Myocyte (in vitro differentiated cells): ENCODE results near the gene PPP2R2C. TPM values are rescaled to one million over a fixed set of nuclear protein-coding genes. Genes with fewer than 3 reads are reported as not detected.

ENCODE experiments used
- DNase-seq: peaks from one replicate; pipeline ENCODE4 v3.0.0-alpha.2; 2012; ENCODE audit warnings: low read depth
- total RNA-seq: library from RNA; depleted of rRNA; stranded (reverse); fragments of >200 nt; gene quantifications from 2 replicates; pipeline ENCODE4 v1.2.3, GENCODE V29; 2014

The PPP2R2C gene
- total RNA-seq, 1 donor from 2014 or later, result 0.29 TPM

DNA sequence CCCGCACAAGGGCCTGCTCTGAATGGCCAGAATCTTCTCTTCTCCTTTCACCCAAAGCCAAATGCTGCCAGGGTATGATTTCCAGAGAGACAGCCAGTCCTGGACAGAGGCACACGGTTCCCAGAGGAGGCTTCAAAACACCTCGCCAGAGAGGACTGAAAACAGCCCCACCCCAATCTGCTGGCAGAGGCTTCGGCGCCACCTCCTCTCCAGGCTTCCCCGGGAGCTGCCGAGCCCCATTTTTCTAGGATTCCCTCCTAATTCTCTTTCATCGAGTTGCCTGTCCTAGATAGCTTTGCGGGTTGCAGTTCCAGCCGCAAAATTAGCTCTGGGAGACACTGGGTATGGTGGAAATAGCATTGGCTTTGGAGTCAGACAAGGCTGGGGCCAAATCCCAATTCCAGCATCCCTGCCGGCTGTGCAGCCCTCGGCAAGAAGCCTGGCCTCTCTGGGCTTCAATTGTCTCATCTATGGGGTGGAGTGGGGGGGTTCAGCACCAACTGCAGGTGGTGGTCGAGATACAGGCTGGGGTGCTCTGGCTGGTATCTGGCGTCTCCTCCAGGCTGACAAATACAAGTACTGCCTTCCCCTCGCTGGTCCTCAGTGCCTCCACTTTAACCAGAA, 22.6 kb downstream of the PPP2R2C start:
- no peak for DNase-seq

DNA sequence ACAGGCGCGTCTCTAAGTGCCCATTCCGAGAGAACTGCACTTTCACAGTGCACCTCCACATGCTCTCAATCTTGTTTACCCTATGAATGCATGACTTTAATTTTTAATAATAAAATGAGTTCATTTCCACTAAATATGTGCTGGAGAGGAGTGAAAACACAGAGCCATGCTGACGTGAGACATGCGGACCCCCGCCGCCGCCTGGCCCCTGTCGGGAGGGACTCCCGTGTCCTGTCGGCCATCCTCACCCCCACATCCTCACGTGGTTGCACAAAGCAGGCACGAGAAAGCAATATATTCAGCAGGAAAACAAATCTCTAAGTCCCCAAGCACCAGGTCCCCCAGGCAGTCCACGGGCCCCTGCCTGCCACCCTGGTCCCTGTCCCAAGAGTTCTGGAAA, 23.1 kb downstream of the PPP2R2C start:
- DNase-seq, result no peak

- DNase-seq, result no peak
Observed at GRCh38 chr4:6448476-6449170, 23.8 kb downstream of the PPP2R2C start.

DNA sequence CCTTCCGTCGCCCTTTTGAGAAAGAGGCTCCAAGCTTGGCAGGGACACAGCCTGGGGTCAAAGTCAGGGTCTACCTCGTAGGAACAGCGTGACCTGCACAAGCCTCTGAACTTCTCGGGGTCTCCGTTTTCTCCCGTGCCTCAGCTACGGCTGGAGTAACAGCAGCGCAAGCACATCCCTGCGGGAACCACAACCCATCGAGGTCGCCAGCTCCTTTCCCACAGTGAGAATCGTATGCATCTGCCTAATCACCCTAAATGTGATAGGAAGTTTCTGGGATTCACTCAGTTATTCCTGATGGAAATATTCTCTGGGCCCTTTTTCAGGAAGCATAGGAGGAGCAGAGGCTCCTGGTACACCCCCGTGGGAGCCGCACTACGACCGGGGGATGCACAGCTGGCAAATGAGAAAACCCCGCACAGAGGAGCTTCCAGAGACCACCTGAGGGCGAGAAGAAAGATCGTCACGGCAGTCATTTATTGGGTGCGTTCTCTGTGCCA, 24.7 kb downstream of the PPP2R2C start:
- no peak for DNase-seq

DNA sequence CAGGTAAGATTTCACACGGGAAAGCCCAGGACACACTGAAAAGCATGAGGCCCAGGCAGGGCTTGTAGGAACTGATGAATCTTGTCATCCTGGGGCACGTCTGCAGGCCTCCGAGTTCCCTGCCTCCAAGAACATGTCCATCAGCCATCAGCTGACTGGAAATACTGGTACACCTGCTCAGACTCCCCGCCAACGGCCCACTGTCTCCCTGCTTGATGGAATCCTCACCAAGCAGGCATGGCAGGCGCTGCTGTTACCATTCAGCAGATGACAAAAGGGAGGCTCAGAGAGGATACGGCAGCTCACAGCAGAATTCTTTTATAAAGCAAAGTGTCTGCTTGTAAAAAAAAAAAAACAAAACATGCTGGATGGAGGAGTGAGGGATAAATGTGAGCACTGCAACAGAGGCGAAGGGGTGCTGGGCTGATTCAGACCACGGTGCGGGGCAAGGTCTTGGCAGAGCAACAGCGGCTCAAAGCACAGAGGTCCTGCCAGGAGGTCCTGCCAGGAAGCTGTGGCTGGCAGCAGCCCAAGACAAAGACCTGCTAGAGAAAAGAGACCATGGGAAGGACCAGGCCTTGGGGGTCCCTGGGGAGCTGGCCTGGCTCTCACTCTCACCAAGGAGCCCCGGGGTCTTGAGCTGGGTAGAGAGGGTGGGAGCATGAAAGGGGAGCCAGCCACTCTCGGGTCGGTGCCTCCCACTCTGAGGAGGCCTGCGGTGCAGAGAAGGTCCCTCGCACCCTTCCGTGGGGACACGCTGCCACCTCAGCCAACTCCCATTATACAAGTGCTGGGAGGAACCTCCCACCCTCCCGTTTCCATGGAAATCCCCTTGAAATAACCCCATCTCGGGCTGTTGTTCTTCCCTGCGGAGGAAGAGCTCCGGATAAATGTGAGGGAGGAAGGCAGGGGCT, 25.6 kb downstream of the PPP2R2C start:
- DNase-seq, result no peak

- no peak for DNase-seq
Observed at GRCh38 chr4:6446130-6446482, 26.3 kb downstream of the PPP2R2C start.

GRCh38 chr4:6445403-6446129, 26.8 kb downstream of the PPP2R2C start:
- DNase-seq, result no peak

- no peak for DNase-seq
Observed at GRCh38 chr4:6444582-6444981, 27.8 kb downstream of the PPP2R2C start.

DNA sequence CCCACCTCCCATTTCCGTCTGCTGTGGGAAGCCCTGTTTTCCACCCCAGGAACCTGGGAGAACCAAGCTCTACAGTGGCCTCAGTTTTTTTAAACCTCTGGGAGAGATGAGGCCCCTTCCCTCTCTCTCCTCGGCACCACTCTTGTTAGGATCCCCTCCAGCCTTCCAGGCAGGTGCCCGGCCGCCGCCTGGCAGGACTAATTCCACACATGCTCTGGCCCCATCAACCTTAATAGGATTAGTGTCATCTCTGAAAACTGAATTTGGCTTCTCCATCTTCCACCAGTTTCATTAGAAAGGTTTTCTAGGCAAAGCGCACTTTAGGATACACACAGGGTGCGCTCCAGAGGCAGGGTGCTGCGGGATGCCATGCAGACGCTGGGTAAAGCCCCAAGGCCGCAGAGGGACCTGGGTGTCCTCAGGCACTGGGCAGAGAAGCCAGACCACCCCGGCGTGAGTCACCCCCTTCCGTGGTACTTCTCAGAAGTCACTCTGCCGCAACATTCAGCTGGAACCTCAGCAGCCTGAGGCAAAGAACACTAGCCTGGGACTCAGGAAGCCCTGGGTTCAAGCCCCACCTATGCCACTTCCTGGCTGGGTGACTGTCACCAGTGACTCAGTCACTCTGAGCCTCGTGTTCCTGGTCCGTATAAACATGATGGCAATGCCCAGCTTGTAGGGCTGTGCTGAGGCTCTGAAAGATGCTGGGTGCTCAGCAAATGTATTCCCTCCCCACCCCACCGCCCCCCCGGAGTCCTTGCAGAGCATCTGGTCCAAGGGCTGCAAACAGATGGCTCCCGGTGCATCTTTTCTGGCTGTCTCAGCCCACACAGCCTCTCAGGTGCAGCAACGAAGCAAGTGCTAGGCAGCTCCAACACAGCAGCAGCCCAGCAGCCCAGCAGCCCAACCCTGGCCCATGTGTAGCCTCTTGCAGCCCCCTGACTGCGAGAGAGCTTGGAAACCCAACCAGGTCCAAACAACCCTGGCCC, 29.1 kb downstream of the PPP2R2C start:
- DNase-seq, result no peak

GRCh38 chr4:6442555-6442954, 29.9 kb downstream of the PPP2R2C start:
- DNase-seq, result no peak

DNA sequence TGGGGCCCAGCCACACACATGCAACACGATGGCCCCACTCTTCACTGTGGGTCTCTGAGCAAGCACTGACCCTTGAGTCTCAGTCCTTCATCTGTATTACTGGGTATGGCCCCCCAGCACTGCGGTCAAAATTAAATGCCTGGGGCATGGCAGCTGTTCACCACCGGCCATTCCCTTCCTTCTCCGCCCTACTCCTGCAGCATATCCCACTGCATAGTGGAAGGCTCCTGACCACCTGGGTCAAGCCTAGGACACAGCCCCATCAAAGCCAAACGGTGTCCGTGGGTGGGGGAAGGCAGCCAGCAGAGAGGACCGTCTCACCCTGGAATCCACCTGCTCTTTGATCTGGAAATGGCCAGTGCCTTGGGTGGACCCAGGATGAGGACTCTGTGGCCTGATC, 30.7 kb downstream of the PPP2R2C start:
- no peak for DNase-seq

GRCh38 chr4:6441202-6441582, 31.2 kb downstream of the PPP2R2C start:
- DNase-seq, result no peak

DNA sequence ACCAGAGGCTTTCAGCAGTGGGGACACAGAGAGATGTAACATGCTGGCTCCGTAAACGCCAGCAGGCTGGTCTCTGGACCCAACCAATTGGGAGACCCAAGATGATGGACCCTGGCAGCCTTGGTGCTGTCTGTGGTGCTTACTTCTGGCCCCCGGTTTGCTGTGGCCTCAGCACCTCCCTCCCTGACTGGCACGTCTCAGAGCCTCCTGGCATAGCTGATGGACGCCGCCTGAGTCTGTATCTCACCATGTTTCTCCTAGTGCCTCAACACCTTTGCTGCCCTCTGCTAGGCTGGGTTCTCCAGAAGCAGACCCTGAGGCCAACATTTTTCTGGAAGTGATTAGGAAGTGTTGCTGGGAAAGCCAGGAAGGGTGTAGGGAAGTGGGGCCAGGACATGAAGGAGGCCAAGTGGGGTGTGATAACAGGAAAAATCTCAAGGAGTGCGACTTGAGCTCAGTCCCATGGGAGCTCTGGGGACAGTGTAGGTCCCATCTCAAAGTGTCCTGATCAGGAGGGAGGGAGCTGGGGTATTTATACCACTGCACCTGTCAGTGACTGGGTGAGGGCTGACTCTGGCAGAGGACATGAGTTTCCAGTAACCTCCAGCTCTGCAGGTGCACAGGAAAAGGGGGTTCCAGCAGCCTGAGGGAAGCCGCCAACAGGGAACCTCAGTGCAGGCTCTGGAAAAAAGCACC, 31.8 kb downstream of the PPP2R2C start:
- DNase-seq, result no peak

DNA sequence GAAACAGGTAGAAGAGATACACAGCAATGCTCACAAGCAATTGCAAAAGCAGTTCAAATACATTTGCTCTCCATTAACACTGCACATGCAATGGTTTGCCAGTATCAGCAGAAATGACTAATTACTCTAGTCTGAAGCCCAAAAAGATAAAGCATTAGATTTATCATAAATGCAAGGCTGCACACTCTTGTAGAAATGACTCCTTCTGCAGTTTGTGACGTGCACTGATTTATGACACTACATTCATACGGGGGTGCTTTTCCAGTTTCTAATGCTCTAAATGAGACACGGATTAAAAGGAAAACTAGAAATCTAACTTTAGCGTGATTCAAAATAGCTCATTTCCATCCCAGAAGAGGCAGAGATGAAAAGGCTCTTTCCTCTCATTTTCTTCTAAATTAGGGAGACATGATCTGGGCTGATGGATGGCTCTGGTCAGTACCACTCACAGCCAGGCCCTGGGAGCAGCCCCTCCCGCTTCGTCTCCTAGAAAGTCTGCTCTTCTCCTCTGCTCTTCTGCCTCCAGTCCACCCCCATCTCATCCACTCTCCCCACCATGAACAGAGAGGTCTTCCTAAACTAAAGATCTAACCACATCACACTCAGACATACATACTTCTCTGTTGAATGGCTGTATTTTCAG, 33.2 kb downstream of the PPP2R2C start:
- no peak for DNase-seq

DNA sequence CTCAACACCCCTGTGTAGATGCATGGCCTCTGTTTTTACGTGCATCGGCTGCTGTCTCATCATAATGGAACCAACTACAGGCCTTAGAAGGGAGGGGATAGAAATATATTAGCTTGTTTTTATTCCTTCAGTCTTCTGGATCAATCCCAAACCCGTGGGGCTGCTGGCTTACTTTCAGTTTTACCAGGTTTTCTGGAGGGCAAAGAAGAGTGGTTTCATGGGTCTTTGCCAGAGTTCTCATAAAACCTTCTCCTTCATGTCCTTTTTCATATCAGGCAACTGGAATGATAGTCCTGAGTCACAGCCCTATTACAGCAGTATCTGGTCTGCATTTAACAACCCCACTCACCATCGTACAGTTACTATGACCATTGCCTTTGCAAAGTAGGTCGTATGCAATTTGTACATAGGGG, 34.6 kb downstream of the PPP2R2C start:
- peak; percentile 8 for DNase-seq

DNA sequence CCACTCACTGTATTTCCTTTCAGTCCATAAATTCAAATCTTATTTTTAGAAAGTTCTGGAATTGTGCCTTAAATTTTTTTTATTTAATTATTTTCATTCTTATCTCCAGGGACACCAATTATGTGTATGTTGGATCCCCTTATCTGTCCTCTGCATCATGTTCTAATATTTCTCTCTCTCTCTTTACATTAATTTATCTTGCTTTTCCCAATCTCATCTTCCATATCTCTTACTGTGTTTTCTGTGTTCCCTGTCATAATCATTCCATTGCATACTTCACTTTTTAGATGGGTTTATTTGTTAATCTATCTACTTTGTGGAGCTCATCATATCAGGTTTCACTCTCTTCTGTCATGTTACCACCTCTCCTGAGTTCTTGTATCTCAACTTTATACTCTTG, 37.4 kb downstream of the PPP2R2C start:
- no peak for DNase-seq

- no peak for DNase-seq
Observed at GRCh38 chr4:6430927-6431326, 41.5 kb downstream of the PPP2R2C start.

DNA sequence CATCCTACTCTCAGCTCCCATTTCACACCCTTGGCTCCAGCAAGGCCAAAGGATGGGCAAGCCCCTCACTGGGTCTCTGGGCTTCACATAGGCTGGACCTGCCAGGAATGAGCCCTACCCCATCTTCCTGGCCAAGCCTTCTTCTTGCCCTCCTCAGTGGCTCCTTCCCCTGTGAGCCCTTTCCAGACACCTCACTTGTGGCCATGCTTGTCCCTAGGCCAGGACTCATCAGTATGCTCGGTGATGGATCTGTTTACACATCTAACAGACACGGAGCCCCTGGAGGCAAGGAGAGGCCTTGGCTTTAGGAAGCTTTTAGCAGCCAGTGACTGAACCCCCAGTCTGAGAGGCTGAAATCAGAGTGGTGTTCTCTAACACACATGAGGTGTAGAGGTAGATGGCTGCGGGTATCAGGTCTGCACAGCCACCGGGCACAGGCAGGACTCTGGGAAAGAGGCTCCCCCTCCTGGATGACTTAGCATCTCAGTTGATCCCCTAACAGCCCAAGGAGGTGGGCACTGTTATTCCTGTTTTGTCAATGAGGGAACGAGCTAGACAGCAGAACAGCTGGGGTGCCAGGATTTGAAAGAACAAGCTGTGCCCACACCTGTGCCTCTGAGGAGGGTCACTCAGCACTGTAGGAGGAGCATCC, 44.8 kb downstream of the PPP2R2C start:
- DNase-seq, result no peak
